ENCODE measurements around the gene CACNA1I. TPM values are rescaled to one million over a fixed set of nuclear protein-coding genes. Genes with fewer than 3 reads are reported as not detected.

Gene CACNA1I
- total and polyA plus RNA-seq, 2 of the 8 experiments (the other 6 are each of a cell fraction or from before 2014, with no cell fraction given): 0.77 to 1.2 TPM

DNA sequence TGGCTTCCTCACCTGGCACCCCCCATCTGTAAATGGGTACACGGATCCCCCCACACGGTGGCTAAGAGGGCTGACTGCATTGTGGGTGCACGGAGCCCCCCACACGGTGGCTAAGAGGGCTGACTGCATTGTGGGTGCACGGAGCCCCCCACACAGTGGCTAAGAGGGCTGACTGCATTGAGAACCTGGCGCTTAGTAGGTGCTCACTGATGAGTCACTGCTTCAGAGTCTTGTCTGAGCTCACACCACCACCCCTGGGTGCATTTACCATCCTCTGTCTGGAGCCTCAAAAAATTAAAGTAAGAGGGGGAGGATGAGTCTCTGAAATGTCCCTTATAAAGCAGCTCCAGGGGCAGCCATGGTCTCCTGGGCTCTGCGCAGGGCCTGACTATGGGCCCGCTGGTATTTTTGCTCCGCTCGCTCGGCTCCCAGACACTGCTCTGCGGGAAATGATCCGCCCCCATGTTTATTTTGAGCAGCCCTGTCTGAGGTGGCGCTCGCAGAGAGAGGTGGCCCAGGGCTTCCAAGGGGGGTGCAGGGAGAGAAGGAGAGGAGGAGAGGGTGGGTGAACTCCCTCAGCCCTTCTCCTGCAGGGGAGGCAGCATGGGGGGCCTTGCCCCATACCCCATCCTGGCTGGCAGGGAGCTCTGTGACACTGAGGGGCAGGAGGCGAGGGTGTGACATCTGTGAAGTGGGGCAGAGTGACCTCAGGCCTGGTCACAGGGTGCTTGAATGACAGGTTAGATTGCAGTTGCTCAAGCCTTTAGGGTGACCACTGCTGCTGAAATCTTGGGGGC lies 82.6 kb downstream of the CACNA1I start (continued):
- no peak for TF ChIP-seq CTBP2 (IDR thresholded peaks at IDR 0.05; ENCODE audit: borderline replicate concordance, insufficient read depth, insufficient read length, low read length)
- TF ChIP-seq, protein P1, sequence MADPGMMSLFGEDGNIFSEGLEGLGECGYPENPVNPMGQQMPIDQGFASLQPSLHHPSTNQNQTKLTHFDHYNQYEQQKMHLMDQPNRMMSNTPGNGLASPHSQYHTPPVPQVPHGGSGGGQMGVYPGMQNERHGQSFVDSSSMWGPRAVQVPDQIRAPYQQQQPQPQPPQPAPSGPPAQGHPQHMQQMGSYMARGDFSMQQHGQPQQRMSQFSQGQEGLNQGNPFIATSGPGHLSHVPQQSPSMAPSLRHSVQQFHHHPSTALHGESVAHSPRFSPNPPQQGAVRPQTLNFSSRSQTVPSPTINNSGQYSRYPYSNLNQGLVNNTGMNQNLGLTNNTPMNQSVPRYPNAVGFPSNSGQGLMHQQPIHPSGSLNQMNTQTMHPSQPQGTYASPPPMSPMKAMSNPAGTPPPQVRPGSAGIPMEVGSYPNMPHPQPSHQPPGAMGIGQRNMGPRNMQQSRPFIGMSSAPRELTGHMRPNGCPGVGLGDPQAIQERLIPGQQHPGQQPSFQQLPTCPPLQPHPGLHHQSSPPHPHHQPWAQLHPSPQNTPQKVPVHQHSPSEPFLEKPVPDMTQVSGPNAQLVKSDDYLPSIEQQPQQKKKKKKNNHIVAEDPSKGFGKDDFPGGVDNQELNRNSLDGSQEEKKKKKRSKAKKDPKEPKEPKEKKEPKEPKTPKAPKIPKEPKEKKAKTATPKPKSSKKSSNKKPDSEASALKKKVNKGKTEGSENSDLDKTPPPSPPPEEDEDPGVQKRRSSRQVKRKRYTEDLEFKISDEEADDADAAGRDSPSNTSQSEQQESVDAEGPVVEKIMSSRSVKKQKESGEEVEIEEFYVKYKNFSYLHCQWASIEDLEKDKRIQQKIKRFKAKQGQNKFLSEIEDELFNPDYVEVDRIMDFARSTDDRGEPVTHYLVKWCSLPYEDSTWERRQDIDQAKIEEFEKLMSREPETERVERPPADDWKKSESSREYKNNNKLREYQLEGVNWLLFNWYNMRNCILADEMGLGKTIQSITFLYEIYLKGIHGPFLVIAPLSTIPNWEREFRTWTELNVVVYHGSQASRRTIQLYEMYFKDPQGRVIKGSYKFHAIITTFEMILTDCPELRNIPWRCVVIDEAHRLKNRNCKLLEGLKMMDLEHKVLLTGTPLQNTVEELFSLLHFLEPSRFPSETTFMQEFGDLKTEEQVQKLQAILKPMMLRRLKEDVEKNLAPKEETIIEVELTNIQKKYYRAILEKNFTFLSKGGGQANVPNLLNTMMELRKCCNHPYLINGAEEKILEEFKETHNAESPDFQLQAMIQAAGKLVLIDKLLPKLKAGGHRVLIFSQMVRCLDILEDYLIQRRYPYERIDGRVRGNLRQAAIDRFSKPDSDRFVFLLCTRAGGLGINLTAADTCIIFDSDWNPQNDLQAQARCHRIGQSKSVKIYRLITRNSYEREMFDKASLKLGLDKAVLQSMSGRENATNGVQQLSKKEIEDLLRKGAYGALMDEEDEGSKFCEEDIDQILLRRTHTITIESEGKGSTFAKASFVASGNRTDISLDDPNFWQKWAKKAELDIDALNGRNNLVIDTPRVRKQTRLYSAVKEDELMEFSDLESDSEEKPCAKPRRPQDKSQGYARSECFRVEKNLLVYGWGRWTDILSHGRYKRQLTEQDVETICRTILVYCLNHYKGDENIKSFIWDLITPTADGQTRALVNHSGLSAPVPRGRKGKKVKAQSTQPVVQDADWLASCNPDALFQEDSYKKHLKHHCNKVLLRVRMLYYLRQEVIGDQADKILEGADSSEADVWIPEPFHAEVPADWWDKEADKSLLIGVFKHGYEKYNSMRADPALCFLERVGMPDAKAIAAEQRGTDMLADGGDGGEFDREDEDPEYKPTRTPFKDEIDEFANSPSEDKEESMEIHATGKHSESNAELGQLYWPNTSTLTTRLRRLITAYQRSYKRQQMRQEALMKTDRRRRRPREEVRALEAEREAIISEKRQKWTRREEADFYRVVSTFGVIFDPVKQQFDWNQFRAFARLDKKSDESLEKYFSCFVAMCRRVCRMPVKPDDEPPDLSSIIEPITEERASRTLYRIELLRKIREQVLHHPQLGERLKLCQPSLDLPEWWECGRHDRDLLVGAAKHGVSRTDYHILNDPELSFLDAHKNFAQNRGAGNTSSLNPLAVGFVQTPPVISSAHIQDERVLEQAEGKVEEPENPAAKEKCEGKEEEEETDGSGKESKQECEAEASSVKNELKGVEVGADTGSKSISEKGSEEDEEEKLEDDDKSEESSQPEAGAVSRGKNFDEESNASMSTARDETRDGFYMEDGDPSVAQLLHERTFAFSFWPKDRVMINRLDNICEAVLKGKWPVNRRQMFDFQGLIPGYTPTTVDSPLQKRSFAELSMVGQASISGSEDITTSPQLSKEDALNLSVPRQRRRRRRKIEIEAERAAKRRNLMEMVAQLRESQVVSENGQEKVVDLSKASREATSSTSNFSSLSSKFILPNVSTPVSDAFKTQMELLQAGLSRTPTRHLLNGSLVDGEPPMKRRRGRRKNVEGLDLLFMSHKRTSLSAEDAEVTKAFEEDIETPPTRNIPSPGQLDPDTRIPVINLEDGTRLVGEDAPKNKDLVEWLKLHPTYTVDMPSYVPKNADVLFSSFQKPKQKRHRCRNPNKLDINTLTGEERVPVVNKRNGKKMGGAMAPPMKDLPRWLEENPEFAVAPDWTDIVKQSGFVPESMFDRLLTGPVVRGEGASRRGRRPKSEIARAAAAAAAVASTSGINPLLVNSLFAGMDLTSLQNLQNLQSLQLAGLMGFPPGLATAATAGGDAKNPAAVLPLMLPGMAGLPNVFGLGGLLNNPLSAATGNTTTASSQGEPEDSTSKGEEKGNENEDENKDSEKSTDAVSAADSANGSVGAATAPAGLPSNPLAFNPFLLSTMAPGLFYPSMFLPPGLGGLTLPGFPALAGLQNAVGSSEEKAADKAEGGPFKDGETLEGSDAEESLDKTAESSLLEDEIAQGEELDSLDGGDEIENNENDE (IDR thresholded peaks at IDR 0.05; ENCODE audit: insufficient replicate concordance, low read length): no peak
- TF ChIP-seq TCF12 (IDR thresholded peaks at IDR 0.05; ENCODE audit: low read depth, low read length): no peak
- no peak for TF ChIP-seq EP300 (IDR thresholded peaks at IDR 0.05; ENCODE audit: borderline replicate concordance in 1 of 2, low read depth in 2 of 2, low read length in 2 of 2)
- TF ChIP-seq SRF (IDR thresholded peaks at IDR 0.05; ENCODE audit: low read depth, low read length): no peak
- no peak for TF ChIP-seq RAD21 (IDR thresholded peaks at IDR 0.05 in 1 of 2, conservative IDR thresholded peaks at IDR 0.05 in 1 of 2; ENCODE audit: low read depth in 2 of 2, low read length in 2 of 2)
- no peak for TF ChIP-seq ZNF274 (IDR thresholded peaks at IDR 0.05; ENCODE audit: borderline replicate concordance, extremely low read depth, low read length)
- TF ChIP-seq FOSL1 (IDR thresholded peaks at IDR 0.05; ENCODE audit: insufficient read depth, low read depth, low read length): no peak
